DOHH2 (cell line): ENCODE results near the gene PTGIR.

ENCODE experiments used
- H3F3A ChIP-seq: fragments of 200-600 bp; sonication (generic), shearing (Covaris generic); 2 replicates; pipeline ENCODE4 v1.6.0; 2016; ENCODE audit warnings: antibody characterized with exemption, mild to moderate bottlenecking; ENCODE audit not compliant: control insufficient read depth, insufficient read depth
- H3K27ac ChIP-seq: fragments of 200-600 bp; sonication (generic); 2 replicates; pipeline ENCODE4 v1.5.1; 2014; ENCODE audit warnings: low read depth, mild to moderate bottlenecking, low read length, moderate library complexity
- H3K27me3 ChIP-seq: fragments of 200-600 bp; sonication (generic); 2 replicates; pipeline ENCODE4 v1.6.1; 2014; ENCODE audit warnings: mild to moderate bottlenecking, low read length, mixed read lengths; ENCODE audit not compliant: control insufficient read depth
- H3K36me3 ChIP-seq: fragments of 200-600 bp; sonication (generic); 2 replicates; pipeline ENCODE4 v1.6.1; 2014; ENCODE audit warnings: mild to moderate bottlenecking, low read length, moderate library complexity, mixed read lengths; ENCODE audit not compliant: control insufficient read depth
- H3K4me1 ChIP-seq: fragments of 200-600 bp; sonication (generic); 2 replicates; pipeline ENCODE4 v1.6.1; 2014; ENCODE audit warnings: mild to moderate bottlenecking, low read length, mixed read lengths; ENCODE audit not compliant: control insufficient read depth
- H3K4me2 ChIP-seq: fragments of 200-600 bp; sonication (generic); 2 replicates; pipeline ENCODE4 v1.6.0; 2014; ENCODE audit warnings: mild to moderate bottlenecking, low read length, moderate library complexity
- H3K4me3 ChIP-seq: fragments of 200-600 bp; sonication (generic); 2 replicates; pipeline ENCODE4 v1.5.1; 2014; ENCODE audit warnings: mild to moderate bottlenecking, low read length, mixed read lengths
- H3K79me2 ChIP-seq: fragments of 200-600 bp; sonication (generic); 2 replicates; pipeline ENCODE4 v1.6.1; 2014; ENCODE audit warnings: mild to moderate bottlenecking, low read length, mixed read lengths; ENCODE audit not compliant: control insufficient read depth
- H3K9me2 ChIP-seq: fragments of 200-600 bp; sonication (generic); replicated peaks from 2 replicates; pipeline ENCODE4 v1.6.1; 2014; ENCODE audit warnings: mild to moderate bottlenecking, low read length, mixed read lengths; ENCODE audit not compliant: control insufficient read depth
- H3K9me3 ChIP-seq: fragments of 200-600 bp; sonication (generic); 2 replicates; pipeline ENCODE4 v1.6.1; 2014; ENCODE audit warnings: antibody characterized with exemption, low read length, mixed read lengths; ENCODE audit not compliant: control insufficient read depth, insufficient read depth
- H4K20me1 ChIP-seq: fragments of 200-600 bp; sonication (generic); 2 replicates; pipeline ENCODE4 v1.6.0; 2014; ENCODE audit warnings: low read depth, mild to moderate bottlenecking, antibody characterized with exemption, low read length, moderate library complexity; ENCODE audit not compliant: control insufficient read depth, insufficient read depth
- EZH2phosphoT487 ChIP-seq: fragments of 200-600 bp; sonication (generic); IDR thresholded peaks from 2 replicates; pipeline ENCODE4 v1.6.1; 2017; ENCODE audit warnings: borderline replicate concordance, mild to moderate bottlenecking, antibody characterized with exemption, low read length, moderate library complexity, mixed read lengths
- TF ChIP-seq, protein P1 (sequence below): fragments of 200-600 bp; sonication (generic); IDR thresholded peaks from one replicate; pipeline ENCODE4 v1.5.1; 2014; ENCODE audit warnings: antibody characterized with exemption, mild to moderate bottlenecking, low read depth, low read length; ENCODE audit not compliant: poor library complexity, severe bottlenecking

The PTGIR gene

DNA sequence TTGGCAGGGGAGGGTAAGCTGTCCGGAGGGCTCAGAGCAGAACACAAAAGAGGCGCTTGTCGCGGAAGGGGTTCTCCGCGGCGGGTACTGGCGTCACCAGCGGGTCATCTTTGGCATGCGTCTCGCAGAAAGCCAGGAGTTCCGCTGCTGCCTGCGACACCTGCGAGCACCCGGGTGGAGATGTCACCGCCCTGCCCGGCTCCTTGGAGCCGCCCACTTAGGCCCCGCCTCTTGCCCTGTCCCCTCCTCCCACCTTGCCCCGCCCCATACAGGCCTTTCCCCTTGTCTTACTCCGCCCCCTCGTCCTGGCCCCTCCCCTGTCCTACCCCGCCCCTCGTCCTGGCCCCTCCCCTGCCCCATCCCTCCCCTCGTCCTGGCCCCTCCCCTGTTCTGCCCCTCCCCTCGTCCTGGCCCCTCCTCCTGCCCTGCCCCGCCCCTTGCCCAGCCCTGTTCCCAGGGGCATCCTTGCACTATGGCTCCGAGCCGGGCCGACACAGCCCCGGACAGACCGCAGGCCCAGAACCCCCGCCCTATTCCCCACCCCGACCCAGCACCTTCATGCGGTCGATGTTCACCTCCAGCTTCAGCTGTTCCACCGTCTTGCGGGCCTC, 9.3 kb upstream of the PTGIR start:
- Histone ChIP-seq H3K27me3 (peaks cover 63% of the 10 kb centered on the region), H3K36me3 (no peaks in the 10 kb centered on the region), H3K4me1 (peaks cover 39% of the 10 kb centered on the region), H3K9me3 (no peaks in the 10 kb centered on the region), H3K79me2 (no peaks in the 10 kb centered on the region), H3K4me2 (peak overlapping the region; percentile 66), H3K9me2 (no peaks in the 10 kb centered on the region), H3K27ac (no peak overlapping the region), H3F3A (no peaks in the 10 kb centered on the region; the same call in 1 of the 2 replicates), H4K20me1 (peaks cover 8% of the 10 kb centered on the region), H3K4me3 (peak overlapping the region; percentile 60)
- no peak for TF ChIP-seq EZH2phosphoT487
- TF ChIP-seq, protein P1, sequence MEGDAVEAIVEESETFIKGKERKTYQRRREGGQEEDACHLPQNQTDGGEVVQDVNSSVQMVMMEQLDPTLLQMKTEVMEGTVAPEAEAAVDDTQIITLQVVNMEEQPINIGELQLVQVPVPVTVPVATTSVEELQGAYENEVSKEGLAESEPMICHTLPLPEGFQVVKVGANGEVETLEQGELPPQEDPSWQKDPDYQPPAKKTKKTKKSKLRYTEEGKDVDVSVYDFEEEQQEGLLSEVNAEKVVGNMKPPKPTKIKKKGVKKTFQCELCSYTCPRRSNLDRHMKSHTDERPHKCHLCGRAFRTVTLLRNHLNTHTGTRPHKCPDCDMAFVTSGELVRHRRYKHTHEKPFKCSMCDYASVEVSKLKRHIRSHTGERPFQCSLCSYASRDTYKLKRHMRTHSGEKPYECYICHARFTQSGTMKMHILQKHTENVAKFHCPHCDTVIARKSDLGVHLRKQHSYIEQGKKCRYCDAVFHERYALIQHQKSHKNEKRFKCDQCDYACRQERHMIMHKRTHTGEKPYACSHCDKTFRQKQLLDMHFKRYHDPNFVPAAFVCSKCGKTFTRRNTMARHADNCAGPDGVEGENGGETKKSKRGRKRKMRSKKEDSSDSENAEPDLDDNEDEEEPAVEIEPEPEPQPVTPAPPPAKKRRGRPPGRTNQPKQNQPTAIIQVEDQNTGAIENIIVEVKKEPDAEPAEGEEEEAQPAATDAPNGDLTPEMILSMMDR, result no peak

DNA sequence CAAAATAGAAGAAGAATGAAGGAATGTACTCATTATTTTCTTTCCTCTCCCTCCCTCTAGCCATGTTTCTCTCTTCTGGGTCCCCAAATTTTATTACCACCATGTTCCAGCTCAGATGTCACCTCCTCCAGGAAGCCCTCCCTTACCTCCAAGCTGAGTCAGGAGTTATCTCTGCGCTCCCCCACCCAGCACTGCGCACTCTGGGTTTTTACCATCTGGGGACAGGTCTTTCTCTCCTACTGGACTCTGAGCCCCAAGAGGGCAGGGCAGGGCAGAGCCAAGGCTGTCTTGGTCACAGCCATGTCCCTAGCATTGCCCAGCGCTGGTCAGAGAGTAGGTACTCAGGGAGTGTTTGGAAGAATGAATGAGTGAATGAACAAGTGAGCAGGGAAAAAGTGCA, 8.2 kb upstream of the PTGIR start:
- Histone ChIP-seq H3K27ac (no peak overlapping the region), H3K36me3 (no peaks in the 10 kb centered on the region), H3K4me1 (peaks cover 29% of the 10 kb centered on the region), H3K4me3 (no peak overlapping the region), H3K4me2 (no peak overlapping the region; the same call in 1 of the 2 replicates), H3K27me3 (peaks cover 61% of the 10 kb centered on the region), H3F3A (no peaks in the 10 kb centered on the region; the same call in 1 of the 2 replicates), H3K79me2 (no peaks in the 10 kb centered on the region), H3K9me2 (no peaks in the 10 kb centered on the region), H4K20me1 (peaks cover 8% of the 10 kb centered on the region), H3K9me3 (no peaks in the 10 kb centered on the region)
- no peak for TF ChIP-seq EZH2phosphoT487
- TF ChIP-seq, protein P1, result no peak

DNA sequence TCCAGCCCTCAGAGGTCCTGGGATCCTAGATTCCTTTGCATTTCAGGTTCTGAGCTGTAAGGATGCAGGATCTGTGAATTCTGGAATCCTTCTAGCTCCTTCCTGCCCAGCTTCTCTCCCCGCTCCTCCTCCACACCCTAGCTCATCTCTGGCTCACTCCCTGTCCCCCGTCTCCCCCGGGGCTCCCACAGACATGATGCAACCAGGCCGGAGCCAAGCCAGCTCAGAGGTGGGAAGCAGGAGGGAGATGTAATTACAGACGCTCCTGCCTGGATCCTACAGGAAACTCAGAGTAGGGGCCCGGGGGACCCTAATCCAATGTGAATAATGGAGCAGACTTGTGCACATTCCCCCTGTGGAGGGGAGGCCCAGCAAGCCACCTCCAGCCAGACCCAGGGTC, 6.6 kb upstream of the PTGIR start:
- Histone ChIP-seq H3K4me2 (no peak overlapping the region), H3K36me3 (no peaks in the 10 kb centered on the region), H3K4me1 (peaks cover 25% of the 10 kb centered on the region)

More for the DNA sequence above, 6.6 kb upstream of the PTGIR start:
- Histone ChIP-seq H3K79me2 (no peaks in the 10 kb centered on the region), H3K9me3 (no peaks in the 10 kb centered on the region), H3K4me3 (no peak overlapping the region), H3K9me2 (no peaks in the 10 kb centered on the region), H3K27me3 (peaks cover 44% of the 10 kb centered on the region), H4K20me1 (peaks cover 8% of the 10 kb centered on the region), H3K27ac (no peak overlapping the region), H3F3A (no peaks in the 10 kb centered on the region; the same call in 1 of the 2 replicates)
- TF ChIP-seq EZH2phosphoT487, result no peak
- TF ChIP-seq, protein P1, result no peak
